Measurements from ENCODE around the gene ITFG2. TPM values are rescaled to one million over a fixed set of nuclear protein-coding genes. Genes with fewer than 3 reads are reported as not detected.
"Not testable (repeated sequence)": the region's sequence is repeated elsewhere in the genome, so short reads cannot be mapped to it uniquely, and the experiment has no call there.

ITFG2 gene
- total and polyA plus RNA-seq, 2 donors (not counting 3 experiments of a cell fraction or from before 2014, with no cell fraction given): 25.0 to 31.9 TPM

DNA sequence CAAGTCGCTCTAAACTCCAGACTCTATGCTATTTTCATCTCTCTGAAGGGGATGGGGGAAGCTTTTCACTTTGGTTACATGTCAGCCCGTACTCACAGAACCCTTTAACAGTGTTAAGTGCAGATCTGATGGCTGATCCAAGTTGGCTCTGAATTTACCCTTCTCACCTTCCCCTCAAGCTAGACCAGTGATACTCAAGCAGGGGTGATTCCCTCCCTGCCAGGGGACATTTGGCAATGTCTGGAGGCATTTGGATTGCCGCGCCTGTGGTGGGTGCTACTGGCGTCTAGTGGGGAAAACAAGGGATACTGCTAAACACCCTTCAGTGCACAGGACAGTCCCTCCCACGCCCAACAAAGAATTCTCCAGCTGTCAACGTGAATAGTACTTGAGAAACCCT is 50.4 kb downstream of the ITFG2 start:
- no peaks in the 10 kb centered on the region for H3K27me3 ChIP-seq (ENCODE audit: control insufficient read depth in 2 of 2, insufficient read depth in 2 of 2, low read length in 2 of 2)
- TF ChIP-seq EZH2 (IDR thresholded peaks at IDR 0.05; ENCODE audit: borderline replicate concordance, low read depth, low read length, severe bottlenecking) (no peak), JUN (IDR thresholded peaks at IDR 0.05; ENCODE audit: borderline replicate concordance, insufficient read depth, insufficient read length, low read depth) (no peak), MAX (IDR thresholded peaks at IDR 0.05; ENCODE audit: insufficient read depth, insufficient read length) (no peak), POLR2AphosphoS5 (IDR thresholded peaks at IDR 0.05; ENCODE audit: insufficient read depth, low read depth, low read length) (no peak), POLR2A (IDR thresholded peaks at IDR 0.05; ENCODE audit: low read depth, low read length) (no peak), GATA2 (IDR thresholded peaks at IDR 0.05; ENCODE audit: insufficient read depth, insufficient read length, low read depth, low read length) (no peak), FOS (IDR thresholded peaks at IDR 0.05; ENCODE audit: borderline replicate concordance, insufficient read depth, low read length) (no peak)
- TF ChIP-seq, protein P1, sequence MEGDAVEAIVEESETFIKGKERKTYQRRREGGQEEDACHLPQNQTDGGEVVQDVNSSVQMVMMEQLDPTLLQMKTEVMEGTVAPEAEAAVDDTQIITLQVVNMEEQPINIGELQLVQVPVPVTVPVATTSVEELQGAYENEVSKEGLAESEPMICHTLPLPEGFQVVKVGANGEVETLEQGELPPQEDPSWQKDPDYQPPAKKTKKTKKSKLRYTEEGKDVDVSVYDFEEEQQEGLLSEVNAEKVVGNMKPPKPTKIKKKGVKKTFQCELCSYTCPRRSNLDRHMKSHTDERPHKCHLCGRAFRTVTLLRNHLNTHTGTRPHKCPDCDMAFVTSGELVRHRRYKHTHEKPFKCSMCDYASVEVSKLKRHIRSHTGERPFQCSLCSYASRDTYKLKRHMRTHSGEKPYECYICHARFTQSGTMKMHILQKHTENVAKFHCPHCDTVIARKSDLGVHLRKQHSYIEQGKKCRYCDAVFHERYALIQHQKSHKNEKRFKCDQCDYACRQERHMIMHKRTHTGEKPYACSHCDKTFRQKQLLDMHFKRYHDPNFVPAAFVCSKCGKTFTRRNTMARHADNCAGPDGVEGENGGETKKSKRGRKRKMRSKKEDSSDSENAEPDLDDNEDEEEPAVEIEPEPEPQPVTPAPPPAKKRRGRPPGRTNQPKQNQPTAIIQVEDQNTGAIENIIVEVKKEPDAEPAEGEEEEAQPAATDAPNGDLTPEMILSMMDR (IDR thresholded peaks at IDR 0.05; ENCODE audit: extremely low read depth in 1 of 2, insufficient read depth in 1 of 2, low read depth in 1 of 2, low read length in 2 of 2): no peak
- ChIA-PET POLR2A (no interaction called here), CTCF (interaction anchor here (1.8 kb wide), 1 partner anchor 9 kb away, joined by 7 read pairs; no protein-coding TSS in a partner anchor)
- FAIRE-seq (no peak), DNase-seq (ENCODE audit: low read depth, low spot score) (no peak)
- H3K27ac ChIP-seq (ENCODE audit: insufficient read depth, low read depth, low read length): no peak overlapping the region
- no peak overlapping the region for H3K4me3 ChIP-seq (replicated peaks in 1 of 3; ENCODE audit: insufficient read depth in 1 of 3, low read depth in 1 of 3, low read length in 3 of 3)
- no peaks in the 10 kb centered on the region for H3K4me1 ChIP-seq (ENCODE audit: control insufficient read depth, extremely low read depth, insufficient read depth, low read length)
- dilution Hi-C loops (cut with MboI; ENCODE audit: extremely low pct_ligation_motif_present, low sequenced_read_pairs): no loop called here
- no peaks in the 10 kb centered on the region for H3K9me3 ChIP-seq (replicated peaks; ENCODE audit: control insufficient read depth, insufficient read depth, low read length)
- peaks cover 8 to 25% of the 10 kb centered on the region in 2 experiments for H3K36me3 ChIP-seq (ENCODE audit: control insufficient read depth in 2 of 2, extremely low read depth in 1 of 2, insufficient read depth in 2 of 2, low read length in 2 of 2)
- H2AFZ ChIP-seq (ENCODE audit: low read depth, low read length): no peak overlapping the region
- H3K9me1 ChIP-seq (replicated peaks; ENCODE audit: control insufficient read depth, extremely low read depth, insufficient read depth, low read length): no peaks in the 10 kb centered on the region
- H3K79me2 ChIP-seq (ENCODE audit: control insufficient read depth, insufficient read depth, low read length): no peaks in the 10 kb centered on the region
- no peaks in the 10 kb centered on the region for H4K20me1 ChIP-seq (replicated peaks; ENCODE audit: control insufficient read depth, extremely low read depth, insufficient read depth, low read length)
- intact Hi-C loops (cut with micrococcal nuclease): no loop called here
- H3K4me2 ChIP-seq (ENCODE audit: insufficient read depth, low read length): no peak overlapping the region
- no peak overlapping the region for H3K9ac ChIP-seq (replicated peaks; ENCODE audit: extremely low read depth, insufficient read depth, low read length)
- no TSS peak for BruUV-seq (replicated peaks)

DNA sequence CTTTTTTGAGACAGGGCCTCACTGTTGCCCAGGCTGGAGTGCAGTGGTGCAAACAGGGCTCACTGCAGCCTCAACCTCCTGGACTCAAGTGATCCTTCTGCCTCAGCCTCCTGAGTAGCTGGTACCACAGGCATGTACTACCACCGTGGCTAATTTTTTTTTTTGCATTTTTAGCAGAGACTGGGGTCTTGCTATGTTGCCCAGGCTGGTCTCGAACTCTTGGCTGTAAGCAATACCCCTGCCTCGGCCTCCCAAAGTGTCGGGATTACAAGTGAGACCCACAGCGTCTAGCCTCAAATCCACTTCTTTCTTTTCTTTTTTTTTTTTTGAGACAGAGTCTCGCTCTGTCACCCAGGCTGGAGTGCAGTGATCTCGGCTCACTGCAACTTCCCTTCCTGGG is 50.9 kb downstream of the ITFG2 start:
- H4K20me1 ChIP-seq (replicated peaks; ENCODE audit: control insufficient read depth, extremely low read depth, insufficient read depth, low read length); H3K4me1 ChIP-seq (ENCODE audit: control insufficient read depth, extremely low read depth, insufficient read depth, low read length); FAIRE-seq; H3K79me2 ChIP-seq (ENCODE audit: control insufficient read depth, insufficient read depth, low read length); H3K9ac ChIP-seq (replicated peaks; ENCODE audit: extremely low read depth, insufficient read depth, low read length); H3K9me1 ChIP-seq (replicated peaks; ENCODE audit: control insufficient read depth, extremely low read depth, insufficient read depth, low read length); POLR2A ChIA-PET; BruUV-seq (replicated peaks); H3K4me3 ChIP-seq (replicated peaks in 1 of 3; ENCODE audit: insufficient read depth in 1 of 3, low read depth in 1 of 3, low read length in 3 of 3); H3K27ac ChIP-seq (ENCODE audit: insufficient read depth, low read depth, low read length); H3K9me3 ChIP-seq (replicated peaks; ENCODE audit: control insufficient read depth, insufficient read depth, low read length); dilution Hi-C loops (cut with MboI; ENCODE audit: extremely low pct_ligation_motif_present, low sequenced_read_pairs); DNase-seq (ENCODE audit: low read depth, low spot score); H3K27me3 ChIP-seq (ENCODE audit: control insufficient read depth in 2 of 2, insufficient read depth in 2 of 2, low read length in 2 of 2); H2AFZ ChIP-seq (ENCODE audit: low read depth, low read length); intact Hi-C loops (cut with micrococcal nuclease); H3K4me2 ChIP-seq (ENCODE audit: insufficient read depth, low read length): not testable (repeated sequence)
- peaks cover 8 to 25% of the 10 kb centered on the region in 2 experiments for H3K36me3 ChIP-seq (ENCODE audit: control insufficient read depth in 2 of 2, extremely low read depth in 1 of 2, insufficient read depth in 2 of 2, low read length in 2 of 2)
- CTCF ChIA-PET: interaction anchor here (0.9 to 6.1 kb wide), 5 partner anchors 9 to 178 kb away, joined by 3 to 33 read pairs (median 5); partner anchors contain the start of genes FOXM1 and RHNO1
